MM.1S (cell line): ENCODE measurements around the gene ADAM19.

Experiments used
- DNase-seq: peaks from one replicate; pipeline ENCODE4 v3.0.0-alpha.2; 2015
- H2AFZ ChIP-seq: fragments of 300-600 bp; sonication (generic); 2 replicates; pipeline ENCODE4 v1.6.0; 2016; ENCODE audit warnings: antibody characterized with exemption, low read length
- H3F3A ChIP-seq: fragments of 300-600 bp; sonication (generic); 2 replicates; pipeline ENCODE4 v1.6.1; 2016; ENCODE audit warnings: mild to moderate bottlenecking, antibody characterized with exemption, low read length, moderate library complexity, mixed read lengths; ENCODE audit not compliant: insufficient read depth
- H3K27ac ChIP-seq: fragments of 300-600 bp; sonication (generic); 2 replicates; pipeline ENCODE4 v1.5.1; 2016; ENCODE audit warnings: mild to moderate bottlenecking, low read length
- H3K27me3 ChIP-seq: fragments of 300-600 bp; sonication (generic); replicated peaks from 2 replicates; pipeline ENCODE4 v1.6.0; 2016; ENCODE audit warnings: low read length; ENCODE audit not compliant: insufficient read depth
- H3K36me3 ChIP-seq: fragments of 300-600 bp; sonication (generic); replicated peaks from 2 replicates; pipeline ENCODE4 v1.6.1; 2016; ENCODE audit warnings: mild to moderate bottlenecking, low read length, mixed read lengths; ENCODE audit not compliant: insufficient read depth
- H3K4me1 ChIP-seq: fragments of 300-600 bp; sonication (generic); 2 replicates; pipeline ENCODE4 v1.6.1; 2016; ENCODE audit warnings: low read length, mixed read lengths
- H3K4me2 ChIP-seq: fragments of 300-600 bp; sonication (generic); 2 replicates; pipeline ENCODE4 v1.6.0; 2016; ENCODE audit warnings: low read depth, low read length
- H3K4me3 ChIP-seq: fragments of 300-600 bp; sonication (generic); 2 replicates; pipeline ENCODE4 v1.5.1; 2016; ENCODE audit warnings: low read length, mixed read lengths
- H3K79me2 ChIP-seq: fragments of 300-600 bp; sonication (generic); 2 replicates; pipeline ENCODE4 v1.6.1; 2016; ENCODE audit warnings: mixed run types, low read length, mixed read lengths
- H3K9ac ChIP-seq: fragments of 300-600 bp; sonication (generic); 2 replicates; pipeline ENCODE4 v1.6.1; 2016; ENCODE audit warnings: low read length, mixed read lengths
- H3K9me2 ChIP-seq: fragments of 300-600 bp; sonication (generic); replicated peaks from 2 replicates; pipeline ENCODE4 v1.6.1; 2016; ENCODE audit warnings: mild to moderate bottlenecking, low read length, mixed read lengths; ENCODE audit not compliant: insufficient read depth
- H3K9me3 ChIP-seq: fragments of 300-600 bp; sonication (generic); replicated peaks from 2 replicates; pipeline ENCODE4 v1.6.1; 2016; ENCODE audit warnings: mild to moderate bottlenecking, low read length, mixed read lengths; ENCODE audit not compliant: insufficient read depth
- H4K20me1 ChIP-seq: fragments of 300-600 bp; sonication (generic); 2 replicates; pipeline ENCODE4 v1.6.1; 2016; ENCODE audit warnings: mild to moderate bottlenecking, low read length, moderate library complexity, mixed read lengths; ENCODE audit not compliant: insufficient read depth
- EZH2 ChIP-seq: fragments of 300-600 bp; sonication (generic); optimal IDR thresholded peaks from 2 replicates; pipeline ENCODE3; 2017; ENCODE audit warnings: low read depth, mild to moderate bottlenecking, antibody characterized with exemption, low read length, mixed read lengths
- EZH2phosphoT487 ChIP-seq: fragments of 300-600 bp; sonication (generic); IDR thresholded peaks from 2 replicates; pipeline ENCODE4 v1.6.1; 2018; ENCODE audit warnings: antibody characterized with exemption, low read length
- TF ChIP-seq, protein P1 (sequence below): fragments of 300-600 bp; sonication (generic); IDR thresholded peaks from 2 replicates; pipeline ENCODE4 v1.5.1; 2016; ENCODE audit warnings: antibody characterized with exemption, low read length, mixed read lengths

The ADAM19 gene

DNA sequence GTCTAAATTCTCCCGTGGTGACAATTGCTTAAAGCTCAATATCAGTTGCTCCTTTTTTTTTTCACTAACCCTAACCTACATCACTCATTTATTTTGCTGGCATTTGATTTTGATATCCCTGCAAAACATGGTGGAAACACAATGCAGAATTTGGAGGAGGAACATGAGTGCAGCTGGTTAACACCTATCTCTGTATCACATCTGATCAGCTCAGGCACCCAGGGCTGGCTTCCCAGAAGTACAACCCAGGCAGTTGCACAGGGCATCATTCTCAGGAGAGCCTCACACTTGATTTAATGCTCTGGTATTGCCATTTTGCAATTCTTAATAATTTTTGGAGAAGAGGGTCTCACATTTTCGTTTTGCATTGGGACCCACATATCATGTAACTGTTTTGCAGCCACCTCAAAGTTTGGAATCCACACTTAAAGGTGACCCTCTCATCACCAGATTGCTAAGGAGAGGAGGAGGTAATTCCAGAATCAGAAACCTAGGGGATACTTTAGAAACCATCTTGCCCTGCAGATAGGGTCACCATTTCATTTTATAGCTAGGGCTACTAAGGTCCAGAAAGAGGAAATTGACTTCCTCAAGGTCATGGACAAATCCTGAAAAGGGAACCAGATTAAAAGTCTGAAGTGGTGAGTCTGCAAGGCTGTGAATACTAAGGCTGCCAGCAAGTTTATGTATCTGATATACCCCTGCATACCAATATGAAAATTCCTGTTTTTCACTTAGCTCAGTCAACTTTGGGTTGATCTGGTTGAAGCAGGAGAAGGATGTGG lies 19.3 kb upstream of the ADAM19 start:
- TF ChIP-seq EZH2phosphoT487 (no peak), EZH2 (no peak)
- TF ChIP-seq, protein P1, sequence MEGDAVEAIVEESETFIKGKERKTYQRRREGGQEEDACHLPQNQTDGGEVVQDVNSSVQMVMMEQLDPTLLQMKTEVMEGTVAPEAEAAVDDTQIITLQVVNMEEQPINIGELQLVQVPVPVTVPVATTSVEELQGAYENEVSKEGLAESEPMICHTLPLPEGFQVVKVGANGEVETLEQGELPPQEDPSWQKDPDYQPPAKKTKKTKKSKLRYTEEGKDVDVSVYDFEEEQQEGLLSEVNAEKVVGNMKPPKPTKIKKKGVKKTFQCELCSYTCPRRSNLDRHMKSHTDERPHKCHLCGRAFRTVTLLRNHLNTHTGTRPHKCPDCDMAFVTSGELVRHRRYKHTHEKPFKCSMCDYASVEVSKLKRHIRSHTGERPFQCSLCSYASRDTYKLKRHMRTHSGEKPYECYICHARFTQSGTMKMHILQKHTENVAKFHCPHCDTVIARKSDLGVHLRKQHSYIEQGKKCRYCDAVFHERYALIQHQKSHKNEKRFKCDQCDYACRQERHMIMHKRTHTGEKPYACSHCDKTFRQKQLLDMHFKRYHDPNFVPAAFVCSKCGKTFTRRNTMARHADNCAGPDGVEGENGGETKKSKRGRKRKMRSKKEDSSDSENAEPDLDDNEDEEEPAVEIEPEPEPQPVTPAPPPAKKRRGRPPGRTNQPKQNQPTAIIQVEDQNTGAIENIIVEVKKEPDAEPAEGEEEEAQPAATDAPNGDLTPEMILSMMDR = no peak
- Histone ChIP-seq H3F3A (peaks cover 30% of the 10 kb centered on the region), H3K36me3 (no peaks in the 10 kb centered on the region), H3K79me2 (no peaks in the 10 kb centered on the region), H3K9me2 (no peaks in the 10 kb centered on the region), H3K4me2 (no peak overlapping the region), H4K20me1 (no peaks in the 10 kb centered on the region), H3K4me1 (peaks cover 43% of the 10 kb centered on the region), H2AFZ (no peak overlapping the region), H3K9ac (no peak overlapping the region), H3K4me3 (no peak overlapping the region), H3K27ac (no peak overlapping the region), H3K27me3 (no peaks in the 10 kb centered on the region; the same call in 1 of the 2 replicates), H3K9me3 (no peaks in the 10 kb centered on the region)
- no peak for DNase-seq

DNA sequence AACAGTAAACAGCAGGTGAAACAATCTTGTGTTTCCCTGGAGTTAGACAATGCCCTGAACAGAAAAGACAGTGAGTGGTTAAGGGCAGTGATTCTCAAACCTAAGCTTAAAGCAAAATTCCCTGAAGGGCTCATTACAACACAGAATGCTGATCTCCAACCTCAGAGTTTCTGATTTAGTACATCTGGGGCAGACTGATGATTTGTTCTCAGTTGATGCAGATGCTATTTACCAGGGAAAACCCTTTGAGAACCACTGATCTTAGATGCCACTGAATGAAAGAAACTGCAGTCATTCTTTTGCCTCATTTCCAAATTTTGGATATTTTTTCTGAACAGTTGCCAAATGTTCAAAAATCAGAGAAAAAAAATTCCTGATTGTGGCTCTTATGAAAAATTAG lies 18.7 kb upstream of the ADAM19 start:
- Histone ChIP-seq H3K27ac (no peak overlapping the region), H3K4me1 (peaks cover 40% of the 10 kb centered on the region), H3K4me3 (no peak overlapping the region), H2AFZ (no peak overlapping the region), H3K9ac (no peak overlapping the region), H4K20me1 (no peaks in the 10 kb centered on the region), H3K79me2 (no peaks in the 10 kb centered on the region), H3K4me2 (no peak overlapping the region), H3K36me3 (no peaks in the 10 kb centered on the region), H3K9me3 (no peaks in the 10 kb centered on the region), H3F3A (peaks cover 27% of the 10 kb centered on the region), H3K9me2 (no peaks in the 10 kb centered on the region), H3K27me3 (no peaks in the 10 kb centered on the region; the same call in 1 of the 2 replicates)
- TF ChIP-seq EZH2phosphoT487 = no peak
- TF ChIP-seq EZH2 = no peak
- TF ChIP-seq, protein P1 = no peak
- DNase-seq = no peak

DNA sequence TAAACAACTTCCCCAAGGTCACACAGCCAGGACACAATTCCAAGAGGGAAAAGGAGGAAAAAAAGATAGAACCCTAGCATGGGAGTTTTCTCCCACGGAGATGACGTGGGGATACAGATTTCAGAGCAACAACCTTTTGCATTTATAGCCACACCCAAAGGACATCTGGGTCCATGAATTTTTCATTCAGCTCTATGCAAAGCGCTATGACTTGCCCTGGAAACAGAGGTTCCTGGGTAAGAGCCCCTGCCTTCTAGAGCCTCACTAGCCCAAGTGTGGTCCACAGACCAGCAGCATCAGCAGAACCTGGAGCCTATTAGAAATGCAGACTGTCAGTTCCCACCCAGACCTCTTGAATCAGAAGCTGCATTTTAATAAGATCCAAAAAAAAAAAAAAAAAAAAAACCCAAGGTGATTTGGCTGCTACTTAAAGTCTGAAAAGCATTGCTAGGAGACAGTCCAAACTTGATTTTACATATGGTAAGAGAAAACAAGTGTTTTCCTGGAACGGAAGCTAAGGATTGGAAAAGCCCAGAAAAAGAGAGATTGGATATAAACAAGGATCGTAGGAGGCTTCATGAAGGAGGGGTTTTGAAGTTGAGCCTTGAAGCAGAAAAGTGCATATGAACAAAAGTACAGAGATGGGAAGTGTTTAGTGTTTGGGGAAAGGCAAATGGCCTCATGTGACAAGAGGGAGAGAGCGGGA lies 17.6 kb upstream of the ADAM19 start:
- H3K9me3 ChIP-seq = no peaks in the 10 kb centered on the region
- H3K4me3 ChIP-seq = no peak overlapping the region
- DNase-seq = no peak
- H3K27ac ChIP-seq = no peak overlapping the region
- no peak overlapping the region for H3K9ac ChIP-seq
- H3K79me2 ChIP-seq = no peaks in the 10 kb centered on the region
- no peaks in the 10 kb centered on the region; the same call in 1 of the 2 replicates for H3K27me3 ChIP-seq
- TF ChIP-seq EZH2 = no peak
- no peak for TF ChIP-seq EZH2phosphoT487
- TF ChIP-seq, protein P1 = no peak
- no peaks in the 10 kb centered on the region for H3K9me2 ChIP-seq
- no peaks in the 10 kb centered on the region for H3K36me3 ChIP-seq
- H4K20me1 ChIP-seq = no peaks in the 10 kb centered on the region
- H2AFZ ChIP-seq = no peak overlapping the region
- peaks cover 24% of the 10 kb centered on the region for H3F3A ChIP-seq
- peaks cover 32% of the 10 kb centered on the region for H3K4me1 ChIP-seq
- peak overlapping the region; percentile 41; the same call in 1 of the 2 replicates for H3K4me2 ChIP-seq
